SU-DHL-6 (cell line): Measurements from ENCODE around the gene NTM.

Source experiments
- CTCF ChIP-seq: fragments of 200-600 bp; sonication (generic); IDR thresholded peaks from one replicate; pipeline ENCODE4 v1.5.1; 2017; ENCODE audit warnings: antibody characterized with exemption, mild to moderate bottlenecking, low read length, moderate library complexity; ENCODE audit not compliant: insufficient read depth, poor library complexity, severe bottlenecking
- EZH2phosphoT487 ChIP-seq: fragments of 200-600 bp; sonication (generic), shearing (Covaris generic); conservative IDR thresholded peaks from 2 replicates; pipeline ENCODE4 v1.6.1; 2018; ENCODE audit warnings: mild to moderate bottlenecking, antibody characterized with exemption, low read length, moderate library complexity, mixed read lengths

GRCh38 chr11:131993246-131993645 lies 622.8 kb downstream of the NTM start:
- no peak for TF ChIP-seq CTCF
- TF ChIP-seq EZH2phosphoT487, result no peak
